ENCODE measurements around the gene GOLPH3L. TPM values are rescaled to one million over a fixed set of nuclear protein-coding genes. Genes with fewer than 3 reads are reported as not detected.
"Not testable (repeated sequence)": the region's sequence is repeated elsewhere in the genome, so short reads cannot be mapped to it uniquely, and the experiment has no call there.

Gene GOLPH3L
- total and polyA plus RNA-seq, 2 of the 13 experiments (the other 11 are each of a cell fraction or from before 2014, with no cell fraction given), result 8.2 to 12.8 TPM

DNA sequence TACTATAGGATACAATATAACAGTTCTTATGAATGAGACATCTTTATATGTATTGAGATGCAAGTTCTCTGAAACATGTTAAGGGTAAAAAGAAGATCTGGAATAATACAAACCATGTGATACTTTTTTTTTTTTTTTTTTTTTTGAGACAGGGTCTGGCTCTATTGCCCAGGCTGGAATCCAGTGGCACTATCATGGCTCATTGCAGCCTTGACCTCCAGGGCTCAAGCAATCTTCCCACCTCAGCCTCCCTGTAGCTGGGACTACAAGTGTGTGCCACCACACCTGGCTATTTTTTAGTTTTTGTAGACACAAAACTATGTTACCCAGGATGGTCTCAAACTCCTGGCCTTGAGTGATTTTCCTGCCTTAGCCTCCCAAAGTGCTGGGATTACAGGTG lies 95.4 kb downstream of the GOLPH3L start:
- BruUV-seq (replicated peaks), result no TSS peak
- Histone ChIP-seq H3K9me3 (ENCODE audit: low read length) (no peaks in the 10 kb centered on the region), H3K9ac (ENCODE audit: insufficient read depth, low read depth, low read length) (no peak overlapping the region), H2AFZ (ENCODE audit: low read length) (no peak overlapping the region), H3K4me3 (replicated peaks in 1 of 3; ENCODE audit: insufficient read depth in 1 of 3, low read depth in 2 of 3, low read length in 3 of 3) (no peak overlapping the region), H3K4me2 (ENCODE audit: low read depth, low read length) (no peak overlapping the region), H3K27ac (ENCODE audit: extremely low read length, insufficient read depth, low read length) (peak overlapping the region; percentile 22), H4K20me1 (ENCODE audit: insufficient read depth, low read length) (no peaks in the 10 kb centered on the region), H3K36me3 (replicated peaks in 1 of 2; ENCODE audit: control insufficient read depth in 1 of 2, insufficient read depth in 2 of 2, low read length in 2 of 2) (peaks cover 0 to 1% of the 10 kb centered on the region in 2 experiments; a peak in 3 of 5 replicates), H3K79me2 (ENCODE audit: insufficient read depth, low read length) (peaks cover 3% of the 10 kb centered on the region), H3K27me3 (ENCODE audit: control insufficient read depth in 1 of 2, insufficient read depth in 2 of 2, low read length in 2 of 2) (no peaks in the 10 kb centered on the region), H3K4me1 (ENCODE audit: insufficient read depth, low read length) (peaks cover 83% of the 10 kb centered on the region)
- FAIRE-seq (no peak), ATAC-seq (no peak), DNase-seq (ENCODE audit: low spot score) (no peak)
- POLR2A ChIA-PET, result interaction anchor here (0.9 to 1.0 kb wide), 2 partner anchors 11 to 22 kb away, joined by 3 read pairs; partner anchors contain the start of gene MCL1
- CTCF ChIA-PET (ENCODE audit: low intra/inter-chr PET ratio, low total read pairs), result no interaction called here
- intact Hi-C loops (cut with micrococcal nuclease; ENCODE audit: unreplicated experiment), result no loop called here
- in situ Hi-C loops (cut with HindIII; ENCODE audit: extremely low pct_ligation_motif_present, low pct_unique_long_range_greater_than_20kb), result no loop called here
- TF ChIP-seq ZNF121 (CRISPR knock-in tag; IDR thresholded peaks at IDR 0.05) (peak; percentile 81), ZNF790 (CRISPR knock-in tag; IDR thresholded peaks at IDR 0.05; ENCODE audit: borderline replicate concordance) (no peak)

DNA sequence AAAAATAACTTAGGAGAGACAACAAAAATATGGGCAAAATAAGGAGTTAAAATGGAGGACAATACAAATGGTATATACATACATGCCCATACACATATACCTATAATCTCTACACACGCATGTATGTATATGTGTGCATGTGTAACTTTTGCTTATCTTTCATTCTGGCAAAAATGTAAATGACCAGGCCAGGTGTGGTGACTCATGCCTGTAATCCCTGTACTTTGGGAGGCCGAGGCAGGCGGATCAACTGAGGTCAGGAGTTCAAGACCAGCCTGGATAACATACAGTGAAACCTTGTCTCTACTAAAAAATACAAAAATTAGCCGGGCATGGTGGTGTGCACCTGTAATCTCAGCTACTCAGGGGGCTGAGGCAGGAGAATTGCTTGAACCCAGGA lies 98.6 kb downstream of the GOLPH3L start:
- BruUV-seq (replicated peaks); H3K9ac ChIP-seq (ENCODE audit: insufficient read depth, low read depth, low read length); H3K27ac ChIP-seq (ENCODE audit: extremely low read length, insufficient read depth, low read length); H3K4me3 ChIP-seq (replicated peaks in 1 of 3; ENCODE audit: insufficient read depth in 1 of 3, low read depth in 2 of 3, low read length in 3 of 3); in situ Hi-C loops (cut with HindIII; ENCODE audit: extremely low pct_ligation_motif_present, low pct_unique_long_range_greater_than_20kb); H3K27me3 ChIP-seq (ENCODE audit: control insufficient read depth in 1 of 2, insufficient read depth in 2 of 2, low read length in 2 of 2); H3K36me3 ChIP-seq (replicated peaks in 1 of 2; ENCODE audit: control insufficient read depth in 1 of 2, insufficient read depth in 2 of 2, low read length in 2 of 2); intact Hi-C loops (cut with micrococcal nuclease; ENCODE audit: unreplicated experiment); H3K4me2 ChIP-seq (ENCODE audit: low read depth, low read length); DNase-seq (ENCODE audit: low spot score); H3K9me3 ChIP-seq (ENCODE audit: low read length); CTCF ChIA-PET (ENCODE audit: low intra/inter-chr PET ratio, low total read pairs); ATAC-seq; FAIRE-seq; H2AFZ ChIP-seq (ENCODE audit: low read length); H4K20me1 ChIP-seq (ENCODE audit: insufficient read depth, low read length); H3K79me2 ChIP-seq (ENCODE audit: insufficient read depth, low read length): not testable (repeated sequence)
- peaks cover 59% of the 10 kb centered on the region for H3K4me1 ChIP-seq (ENCODE audit: insufficient read depth, low read length)
- WGBS (ENCODE audit: low lambda C conversion rate), result 62% methylated on average over 4 of the region's 4 CpGs
- peak; percentile 64 for TF ChIP-seq FOSL2 (CRISPR knock-in tag; IDR thresholded peaks at IDR 0.05)
- POLR2A ChIA-PET, result interaction anchor here (4.3 kb wide), 1 partner anchor 19 kb away, joined by 27 read pairs; the partner anchor contains the start of gene MCL1
